Large intestine (tissue), 3 donors: ENCODE data around the gene PRND. TPM values are rescaled to one million over a fixed set of nuclear protein-coding genes. Genes with fewer than 3 reads are reported as not detected.
"Not testable (repeated sequence)": the region's sequence is repeated elsewhere in the genome, so short reads cannot be mapped to it uniquely, and the experiment has no call there.

ENCODE experiments used
- DNase-seq, 2 donors: peaks; one replicate each; pipeline versions ENCODE4 v3.0.0 to v3.0.0-alpha.2; 2013
- H3K27ac ChIP-seq: one replicate; pipeline ENCODE4 v1.5.1; 2013; ENCODE audit warnings: low read length
- H3K27me3 ChIP-seq: 2 replicates; pipeline ENCODE4 v1.6.1; 2013; ENCODE audit warnings: low read length; ENCODE audit not compliant: control insufficient read depth, insufficient read depth
- H3K36me3 ChIP-seq: 2 replicates; pipeline ENCODE4 v1.6.1; 2013; ENCODE audit warnings: low read length; ENCODE audit not compliant: control insufficient read depth, insufficient read depth
- H3K4me1 ChIP-seq: one replicate; pipeline ENCODE4 v1.6.1; 2013; ENCODE audit warnings: low read length; ENCODE audit not compliant: control insufficient read depth, insufficient read depth
- H3K4me3 ChIP-seq: one replicate; pipeline ENCODE4 v1.5.1; 2013; ENCODE audit warnings: low read length
- H3K9me3 ChIP-seq: one replicate; pipeline ENCODE4 v1.6.1; 2013; ENCODE audit warnings: mild to moderate bottlenecking, low read depth, low read length, moderate library complexity; ENCODE audit not compliant: control insufficient read depth
- WGBS: methylation state at CpG from one replicate; pipeline ENCODE4 v1.1.5; 2013; ENCODE audit warnings: low lambda C conversion rate; ENCODE audit not compliant: insufficient coverage; 5-methylcytosine and 5-hydroxymethylcytosine counted together
- polyA plus RNA-seq: library from polyadenylated mRNA; unstranded; fragments of 120-200 nt; gene quantifications from one replicate; pipeline ENCODE4 v1.2.1, GENCODE V29; 2013

PRND gene
- polyA plus RNA-seq, 1 donor: 4.2 TPM

GRCh38 chr20:4730780-4731179 is 9.1 kb downstream of the PRND start:
- Histone ChIP-seq H3K4me3 (no peak overlapping the region), H3K9me3 (no peaks in the 10 kb centered on the region), H3K27ac (no peak overlapping the region), H3K27me3 (peaks cover 9% of the 10 kb centered on the region), H3K4me1 (no peaks in the 10 kb centered on the region), H3K36me3 (no peaks in the 10 kb centered on the region)
- peak in 1 of 2 donors; percentile 8 for DNase-seq
- no CpG with 5 or more reads among the region's 6 CpGs for WGBS

GRCh38 chr20:4736875-4737274 is 15.2 kb downstream of the PRND start:
- Histone ChIP-seq H3K27me3 (peaks cover 9% of the 10 kb centered on the region), H3K4me3 (no peak overlapping the region), H3K36me3 (no peaks in the 10 kb centered on the region), H3K9me3 (no peaks in the 10 kb centered on the region), H3K4me1 (no peaks in the 10 kb centered on the region), H3K27ac (no peak overlapping the region)
- no peak for DNase-seq
- WGBS: no CpG with 5 or more reads among the region's 3 CpGs

- WGBS: 100% methylated on average over 3 of the region's 8 CpGs
- no peaks in the 10 kb centered on the region for H3K9me3 ChIP-seq
- peaks cover 6% of the 10 kb centered on the region for H3K27me3 ChIP-seq
- no peaks in the 10 kb centered on the region for H3K4me1 ChIP-seq
- H3K27ac ChIP-seq: no peak overlapping the region
- DNase-seq: no peak
- no peaks in the 10 kb centered on the region for H3K36me3 ChIP-seq
- H3K4me3 ChIP-seq: no peak overlapping the region
Observed at GRCh38 chr20:4737857-4738627, 16.3 kb downstream of the PRND start.

- WGBS: no CpG with 5 or more reads among the region's 10 CpGs
- Histone ChIP-seq H3K27ac (no peak overlapping the region), H3K4me1 (no peaks in the 10 kb centered on the region), H3K4me3 (no peak overlapping the region), H3K27me3 (peaks cover 4% of the 10 kb centered on the region), H3K36me3 (no peaks in the 10 kb centered on the region), H3K9me3 (no peaks in the 10 kb centered on the region)
- DNase-seq: no peak
Observed at GRCh38 chr20:4740774-4741431, 19.2 kb downstream of the PRND start.

- no peak overlapping the region for H3K27ac ChIP-seq
- H3K4me1 ChIP-seq: no peaks in the 10 kb centered on the region
- no peak overlapping the region for H3K4me3 ChIP-seq
- no peak for DNase-seq
- 60% methylated on average over 2 of the region's 6 CpGs for WGBS
- H3K27me3 ChIP-seq: peaks cover 23% of the 10 kb centered on the region
- H3K36me3 ChIP-seq: no peaks in the 10 kb centered on the region
- no peaks in the 10 kb centered on the region for H3K9me3 ChIP-seq
Observed at GRCh38 chr20:4748847-4749246, 27.1 kb downstream of the PRND start.

GRCh38 chr20:4749326-4749725 is 27.6 kb downstream of the PRND start:
- H3K36me3 ChIP-seq: no peaks in the 10 kb centered on the region
- H3K4me3 ChIP-seq: no peak overlapping the region
- DNase-seq: no peak
- H3K9me3 ChIP-seq: no peaks in the 10 kb centered on the region
- no peaks in the 10 kb centered on the region for H3K4me1 ChIP-seq
- H3K27me3 ChIP-seq: peaks cover 23% of the 10 kb centered on the region
- WGBS: no CpG with 5 or more reads among the region's 4 CpGs
- no peak overlapping the region for H3K27ac ChIP-seq

- WGBS: no CpG with 5 or more reads among the region's 4 CpGs
Observed at GRCh38 chr20:4750381-4750780, 28.7 kb downstream of the PRND start.

GRCh38 chr20:4759100-4759884 is 37.6 kb downstream of the PRND start:
- H3K27ac ChIP-seq, H3K4me1 ChIP-seq, H3K9me3 ChIP-seq, H3K36me3 ChIP-seq, H3K4me3 ChIP-seq: not testable (repeated sequence)
- peak; percentile 32 to 46 for DNase-seq
- WGBS: no CpG with 5 or more reads among the region's 16 CpGs
- peaks cover 17% of the 10 kb centered on the region for H3K27me3 ChIP-seq

More at GRCh38 chr20:4750381-4750780, 28.7 kb downstream of the PRND start:
- Histone ChIP-seq H3K27me3 (peaks cover 23% of the 10 kb centered on the region), H3K4me1 (no peaks in the 10 kb centered on the region), H3K4me3 (no peak overlapping the region), H3K9me3 (no peaks in the 10 kb centered on the region), H3K36me3 (no peaks in the 10 kb centered on the region), H3K27ac (no peak overlapping the region)
- no peak for DNase-seq

GRCh38 chr20:4763261-4763660 is 41.6 kb downstream of the PRND start:
- Histone ChIP-seq H3K4me1 (no peaks in the 10 kb centered on the region), H3K27me3 (peaks cover 17% of the 10 kb centered on the region), H3K9me3 (no peaks in the 10 kb centered on the region), H3K27ac (no peak overlapping the region), H3K36me3 (no peaks in the 10 kb centered on the region), H3K4me3 (no peak overlapping the region)
- DNase-seq: no peak
- WGBS: 86% methylated on average over 3 of the region's 10 CpGs

GRCh38 chr20:4763723-4764510 is 42.2 kb downstream of the PRND start:
- DNase-seq: no peak
- Histone ChIP-seq H3K27ac (no peak overlapping the region), H3K27me3 (peaks cover 17% of the 10 kb centered on the region), H3K36me3 (no peaks in the 10 kb centered on the region), H3K4me3 (no peak overlapping the region), H3K4me1 (no peaks in the 10 kb centered on the region), H3K9me3 (no peaks in the 10 kb centered on the region)
- WGBS: 80% methylated on average over 1 of the region's 3 CpGs
